A549 (cell line): ENCODE measurements around the gene FAM228B. TPM values are rescaled to one million over a fixed set of nuclear protein-coding genes. Genes with fewer than 3 reads are reported as not detected.

Source experiments
- ATAC-seq, 2 experiments: fragments of 200-7000 bp in 1 of 2; fragments of >200 bp in 1 of 2; cut with Nextera tagmentation in 1 of 2; cut with Tn5 transposase in 1 of 2; 3 replicates each; pipeline versions ENCODE4 v1.8.0 to v1.9.1; 2018 to 2020; ENCODE audit warnings: mild to moderate bottlenecking in 1 of 2, moderate library complexity in 1 of 2
- CTCF ChIA-PET: fragments of 300-600 bp; sonication (Branson Sonifier 250); formaldehyde crosslinking; extraction: SDS; loops from one replicate; lab custom pipeline; 2021; ENCODE audit warnings: antibody characterized with exemption, inconsistent platforms; lab: Yijun Ruan, JAX
- POLR2A ChIA-PET: fragments of 350-600 bp; formaldehyde crosslinking; extraction: SDS; loops from one replicate; lab custom pipeline; 2021; ENCODE audit warnings: antibody characterized with exemption, inconsistent platforms; lab: Yijun Ruan, JAX
- DNase-seq, 2 experiments: peaks; one replicate each; pipeline versions ENCODE4 v3.0.0 to v3.0.0-alpha.2; 2011 to 2016; ENCODE audit warnings: low read depth in 1 of 2, low spot score in 1 of 2
- FAIRE-seq: peaks from 2 replicates; lab custom pipeline; 2011; peaks lifted over from hg19 to GRCh38; lab: Jason Lieb, UNC
- H3K27ac ChIP-seq, 2 experiments: fragments of >200 bp; sonication (Bioruptor Twin); formaldehyde crosslinking; 3 replicates each; pipeline ENCODE4 v1.5.1; 2016 to 2017
- H3K4me1 ChIP-seq: fragments of >200 bp; sonication (Bioruptor Twin); formaldehyde crosslinking; 3 replicates; pipeline ENCODE4 v1.6.1; 2016
- H3K4me2 ChIP-seq: fragments of >200 bp; sonication (Bioruptor Twin); formaldehyde crosslinking; 3 replicates; pipeline ENCODE4 v1.6.1; 2016
- H3K4me3 ChIP-seq: fragments of >200 bp; sonication (Bioruptor Twin); formaldehyde crosslinking; 3 replicates; pipeline ENCODE4 v1.5.1; 2016
- H3K9me3 ChIP-seq: fragments of >200 bp; sonication (Bioruptor Twin); formaldehyde crosslinking; 3 replicates; pipeline ENCODE4 v1.6.1; 2016
- BHLHE40 ChIP-seq: IDR thresholded peaks from 2 replicates; pipeline ENCODE4 v1.6.1; 2012; ENCODE audit warnings: low read depth, low read length, inconsistent platforms
- CBX2 ChIP-seq: fragments of 200-600 bp; sonication (generic); IDR thresholded peaks from 2 replicates; pipeline ENCODE4 v1.6.1; 2016; ENCODE audit warnings: low read depth, mild to moderate bottlenecking, borderline replicate concordance
- CEBPB ChIP-seq, 2 experiments: fragments of >200 bp in 1 of 2; sonication (Bioruptor Twin) in 1 of 2; formaldehyde crosslinking in 1 of 2; IDR thresholded peaks; 2 replicates each; pipeline ENCODE4 v1.6.1; 2012 to 2016
- EHF ChIP-seq: fragments of 250-450 bp; sonication (Bioruptor Pico); IDR thresholded peaks from 2 replicates; pipeline ENCODE4 v1.5.0; 2020; ENCODE audit warnings: mild to moderate bottlenecking
- EHMT2 ChIP-seq: fragments of 200-600 bp; sonication (generic); IDR thresholded peaks from 2 replicates; pipeline ENCODE4 v1.6.1; 2016; ENCODE audit warnings: antibody characterized with exemption, low read depth, mild to moderate bottlenecking, moderate library complexity
- EP300 ChIP-seq, 2 experiments: fragments of >200 bp; sonication (Bioruptor Twin); formaldehyde crosslinking; IDR thresholded peaks; 2 replicates in 1 of 2; 3 replicates in 1 of 2; pipeline ENCODE4 v1.6.1; 2016 to 2017
- ESRRA ChIP-seq: fragments of 150-350 bp; IDR thresholded peaks from 2 replicates; pipeline ENCODE4 v1.6.1; 2014; ENCODE audit warnings: mild to moderate bottlenecking, low read length, borderline replicate concordance
- FOSB ChIP-seq: fragments of 250-450 bp; sonication (Bioruptor Pico); IDR thresholded peaks from 2 replicates; pipeline ENCODE4 v1.5.0; 2020; ENCODE audit warnings: mild to moderate bottlenecking, moderate library complexity
- FOXS1 ChIP-seq: fragments of 250-450 bp; sonication (Bioruptor Pico); IDR thresholded peaks from 2 replicates; pipeline ENCODE4 v1.5.0; 2020; ENCODE audit warnings: mild to moderate bottlenecking, moderate library complexity
- HEYL ChIP-seq: fragments of 250-450 bp; sonication (Bioruptor Pico); IDR thresholded peaks from 2 replicates; pipeline ENCODE4 v1.8.0; 2021; ENCODE audit warnings: mild to moderate bottlenecking, moderate library complexity
- HOXA7 ChIP-seq: fragments of 250-450 bp; sonication (Bioruptor Pico); IDR thresholded peaks from 2 replicates; pipeline ENCODE4 v1.5.0; 2020; ENCODE audit warnings: mild to moderate bottlenecking, moderate library complexity
- HOXB13 ChIP-seq: fragments of 250-450 bp; sonication (Bioruptor Pico); IDR thresholded peaks from 2 replicates; pipeline ENCODE4 v1.5.0; 2020; ENCODE audit warnings: low read depth, mild to moderate bottlenecking, moderate library complexity
- JUNB ChIP-seq: fragments of >200 bp; sonication (Bioruptor Twin); formaldehyde crosslinking; IDR thresholded peaks from 2 replicates; pipeline ENCODE4 v1.6.1; 2016
- KDM1A ChIP-seq: fragments of 200-600 bp; sonication (generic); IDR thresholded peaks from 2 replicates; pipeline ENCODE4 v1.6.1; 2016; ENCODE audit warnings: low read depth, mild to moderate bottlenecking
- KDM5A ChIP-seq: fragments of 200-600 bp; sonication (generic); IDR thresholded peaks from 2 replicates; pipeline ENCODE4 v1.6.1; 2016; ENCODE audit warnings: antibody characterized with exemption, mild to moderate bottlenecking
- NFE2L2 ChIP-seq: fragments of 150-350 bp; conservative IDR thresholded peaks from 2 replicates; pipeline ENCODE4 v1.6.1; 2014; ENCODE audit warnings: low read length
- NPAS2 ChIP-seq: fragments of 250-450 bp; sonication (Bioruptor Pico); IDR thresholded peaks from 2 replicates; pipeline ENCODE4 v1.8.0; 2022; ENCODE audit warnings: mild to moderate bottlenecking, moderate library complexity, borderline replicate concordance
- PHF8 ChIP-seq: fragments of 200-600 bp; sonication (generic); IDR thresholded peaks from 2 replicates; pipeline ENCODE4 v1.6.1; 2016; ENCODE audit warnings: low read depth, mild to moderate bottlenecking, antibody characterized with exemption, moderate library complexity, borderline replicate concordance
- POLR2A ChIP-seq: IDR thresholded peaks from 2 replicates; pipeline ENCODE4 v1.6.1; 2012; ENCODE audit warnings: mild to moderate bottlenecking, low read length
- RFX5 ChIP-seq: fragments of 450-650 bp; IDR thresholded peaks from 2 replicates; pipeline ENCODE4 v1.7.1; 2014; ENCODE audit warnings: antibody characterized with exemption, mild to moderate bottlenecking, moderate library complexity
- RNF2 ChIP-seq: fragments of 200-600 bp; sonication (generic); IDR thresholded peaks from 2 replicates; pipeline ENCODE4 v1.6.1; 2016; ENCODE audit warnings: low read depth, mild to moderate bottlenecking, antibody characterized with exemption, moderate library complexity, borderline replicate concordance
- SMC3 ChIP-seq: fragments of >200 bp; sonication (Bioruptor Twin); formaldehyde crosslinking; IDR thresholded peaks from 3 replicates; pipeline ENCODE4 v1.6.1; 2018; ENCODE audit warnings: inconsistent platforms
- TP53 ChIP-seq: fragments of 250-450 bp; sonication (Bioruptor Pico); IDR thresholded peaks from 2 replicates; pipeline ENCODE4 v1.5.0; 2021; ENCODE audit warnings: mild to moderate bottlenecking, moderate library complexity
- ZNF302 ChIP-seq: fragments of 250-450 bp; sonication (Bioruptor Pico); IDR thresholded peaks from 2 replicates; pipeline ENCODE4 v1.9.0; 2021; ENCODE audit warnings: inconsistent platforms, mild to moderate bottlenecking, moderate library complexity
- WGBS: methylation state at CpG from one replicate; pipeline ENCODE4 v1.1.6; 2017; ENCODE audit errors: missing lambda C conversion rate; 5-methylcytosine and 5-hydroxymethylcytosine counted together
- polyA plus RNA-seq, 4 experiments: library from polyadenylated mRNA; depleted of rRNA in 3 of 4; stranded (reverse); fragments of >200 nt; fragmentation: RNase III in 1 of 4; extraction: RNeasy Plus Mini Kit Qiagen cat#74134 plus additional on column Dnase treatment in 1 of 4; gene quantifications; 2 replicates in 3 of 4; 3 replicates in 1 of 4; pipeline ENCODE4 v1.2.3, GENCODE V29; 2011 to 2017
- TF ChIP-seq, protein P1 (sequence below): fragments of >200 bp; sonication (Bioruptor Twin); formaldehyde crosslinking; IDR thresholded peaks from 3 replicates; pipeline ENCODE4 v1.6.1; 2016
- TF ChIP-seq, protein P2 (sequence below): fragments of 250-450 bp; sonication (Bioruptor Pico); IDR thresholded peaks from 2 replicates; pipeline ENCODE4 v1.5.0; 2021; ENCODE audit warnings: mild to moderate bottlenecking, moderate library complexity, borderline replicate concordance
- TF ChIP-seq, protein P3 (sequence below): IDR thresholded peaks from 2 replicates; pipeline ENCODE4 v1.6.1; 2012
- TF ChIP-seq, protein P4 (sequence below): fragments of 450-650 bp; IDR thresholded peaks from 2 replicates; pipeline ENCODE4 v1.6.1; 2014; ENCODE audit warnings: antibody characterized with exemption
- TF ChIP-seq, protein P5 (sequence below): IDR thresholded peaks from 2 replicates; pipeline ENCODE4 v1.6.1; 2012; ENCODE audit warnings: low read depth, borderline replicate concordance

Gene FAM228B
- polyA plus RNA-seq, 2 of the 4 experiments (the other 2 are of a cell fraction) = 3.8 to 7.6 TPM

DNA sequence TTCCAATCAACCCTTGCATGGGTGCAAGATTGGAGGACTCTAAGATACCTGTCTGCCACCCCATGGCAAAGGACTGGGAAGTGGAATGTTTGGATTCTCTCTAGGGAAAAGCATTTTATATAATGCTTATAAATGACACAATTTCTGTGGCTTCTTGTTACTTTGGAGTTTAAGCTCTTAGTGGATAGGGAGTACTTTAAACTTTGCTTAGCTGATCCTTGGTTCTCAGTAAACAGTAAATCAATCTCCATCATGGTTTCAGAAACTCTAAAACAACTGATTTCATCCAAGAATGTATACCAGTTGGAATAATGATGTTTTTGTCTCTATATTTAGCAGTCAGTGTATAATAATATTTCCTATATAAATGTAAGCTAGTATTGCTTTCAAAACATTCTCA is 37.5 kb downstream of the FAM228B start:
- no peak overlapping the region for H3K4me3 ChIP-seq
- CTCF ChIA-PET = interaction anchor here (1.6 to 6.5 kb wide), 3 partner anchors 18 to 234 kb away, joined by 7 to 51 read pairs (median 7); partner anchors contain the start of genes ATAD2B and TP53I3
- DNase-seq = no peak

DNA sequence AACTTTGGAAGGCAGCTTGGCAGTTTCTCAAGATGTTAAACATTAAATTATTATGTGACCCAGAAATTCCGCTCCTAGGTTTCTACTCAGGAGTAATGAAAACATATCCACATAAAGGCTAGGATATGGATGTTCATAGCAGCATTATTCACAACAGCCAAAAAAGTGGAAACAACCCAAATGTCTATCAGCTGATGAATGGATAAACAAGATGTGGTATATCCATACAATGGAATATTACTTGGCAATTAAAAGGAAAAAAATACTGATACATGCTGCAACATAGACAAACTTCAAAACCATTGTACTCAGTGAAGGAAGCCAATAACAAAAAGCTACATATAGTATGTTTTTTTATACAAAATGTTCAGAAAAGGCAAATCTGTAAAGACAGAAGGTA is 39.2 kb downstream of the FAM228B start:
- DNase-seq (no peak), FAIRE-seq (no peak), ATAC-seq (no peak)
- Histone ChIP-seq H3K27ac (no peak overlapping the region), H3K4me3 (no peak overlapping the region), H3K9me3 (0 out of 3 replicates have a peak, but pooled peaks cover 6% of the 10 kb centered on the region), H3K4me2 (no peak overlapping the region), H3K4me1 (no peaks in the 10 kb centered on the region)
- CTCF ChIA-PET = interaction anchor here (0.9 to 6.5 kb wide), 6 partner anchors 9 to 338 kb away, joined by 3 to 51 read pairs (median 4); partner anchors contain the start of gene TP53I3
- WGBS = 91% methylated on average over 1 of the region's 1 CpG
- POLR2A ChIA-PET = interaction anchor here (0.5 to 2.3 kb wide), 2 partner anchors 78 to 181 kb away, joined by 5 to 9 read pairs; partner anchors contain the start of gene TP53I3
- TF ChIP-seq HOXA7 (CRISPR knock-in tag) (no peak), HEYL (no peak), EP300 (IDR thresholded peaks at IDR 0.05) (no peak), ZNF302 (CRISPR knock-in tag) (no peak), EHF (CRISPR knock-in tag) (no peak), KDM1A (no peak), EHMT2 (no peak), BHLHE40 (no peak), ESRRA (no peak), NPAS2 (CRISPR knock-in tag) (no peak), POLR2A (no peak), FOSB (CRISPR knock-in tag) (no peak), RNF2 (no peak), KDM5A (no peak), RFX5 (no peak), SMC3 (no peak)
- TF ChIP-seq, protein P1, sequence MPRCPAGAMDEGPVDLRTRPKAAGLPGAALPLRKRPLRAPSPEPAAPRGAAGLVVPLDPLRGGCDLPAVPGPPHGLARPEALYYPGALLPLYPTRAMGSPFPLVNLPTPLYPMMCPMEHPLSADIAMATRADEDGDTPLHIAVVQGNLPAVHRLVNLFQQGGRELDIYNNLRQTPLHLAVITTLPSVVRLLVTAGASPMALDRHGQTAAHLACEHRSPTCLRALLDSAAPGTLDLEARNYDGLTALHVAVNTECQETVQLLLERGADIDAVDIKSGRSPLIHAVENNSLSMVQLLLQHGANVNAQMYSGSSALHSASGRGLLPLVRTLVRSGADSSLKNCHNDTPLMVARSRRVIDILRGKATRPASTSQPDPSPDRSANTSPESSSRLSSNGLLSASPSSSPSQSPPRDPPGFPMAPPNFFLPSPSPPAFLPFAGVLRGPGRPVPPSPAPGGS = no peak
- TF ChIP-seq, protein P2, sequence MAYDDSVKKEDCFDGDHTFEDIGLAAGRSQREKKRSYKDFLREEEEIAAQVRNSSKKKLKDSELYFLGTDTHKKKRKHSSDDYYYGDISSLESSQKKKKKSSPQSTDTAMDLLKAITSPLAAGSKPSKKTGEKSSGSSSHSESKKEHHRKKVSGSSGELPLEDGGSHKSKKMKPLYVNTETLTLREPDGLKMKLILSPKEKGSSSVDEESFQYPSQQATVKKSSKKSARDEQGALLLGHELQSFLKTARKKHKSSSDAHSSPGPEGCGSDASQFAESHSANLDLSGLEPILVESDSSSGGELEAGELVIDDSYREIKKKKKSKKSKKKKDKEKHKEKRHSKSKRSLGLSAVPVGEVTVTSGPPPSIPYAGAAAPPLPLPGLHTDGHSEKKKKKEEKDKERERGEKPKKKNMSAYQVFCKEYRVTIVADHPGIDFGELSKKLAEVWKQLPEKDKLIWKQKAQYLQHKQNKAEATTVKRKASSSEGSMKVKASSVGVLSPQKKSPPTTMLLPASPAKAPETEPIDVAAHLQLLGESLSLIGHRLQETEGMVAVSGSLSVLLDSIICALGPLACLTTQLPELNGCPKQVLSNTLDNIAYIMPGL (CRISPR knock-in tag) = no peak
- TF ChIP-seq, protein P3, sequence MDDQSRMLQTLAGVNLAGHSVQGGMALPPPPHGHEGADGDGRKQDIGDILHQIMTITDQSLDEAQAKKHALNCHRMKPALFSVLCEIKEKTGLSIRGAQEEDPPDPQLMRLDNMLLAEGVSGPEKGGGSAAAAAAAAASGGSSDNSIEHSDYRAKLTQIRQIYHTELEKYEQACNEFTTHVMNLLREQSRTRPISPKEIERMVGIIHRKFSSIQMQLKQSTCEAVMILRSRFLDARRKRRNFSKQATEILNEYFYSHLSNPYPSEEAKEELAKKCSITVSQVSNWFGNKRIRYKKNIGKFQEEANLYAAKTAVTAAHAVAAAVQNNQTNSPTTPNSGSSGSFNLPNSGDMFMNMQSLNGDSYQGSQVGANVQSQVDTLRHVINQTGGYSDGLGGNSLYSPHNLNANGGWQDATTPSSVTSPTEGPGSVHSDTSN = no peak

More for the DNA sequence above, 37.5 kb downstream of the FAM228B start:
- POLR2A ChIA-PET = no interaction called here
- Histone ChIP-seq H3K4me1 (no peaks in the 10 kb centered on the region), H3K27ac (no peak overlapping the region), H3K4me2 (no peak overlapping the region), H3K9me3 (0 out of 3 replicates have a peak, but pooled peaks cover 6% of the 10 kb centered on the region)
- ATAC-seq (no peak), FAIRE-seq (no peak)
- TF ChIP-seq KDM5A = no peak
- TF ChIP-seq CBX2 = no peak
- no peak for TF ChIP-seq HOXA7 (CRISPR knock-in tag)
- TF ChIP-seq PHF8 = no peak
- TF ChIP-seq NFE2L2 = no peak
- TF ChIP-seq, protein P4, sequence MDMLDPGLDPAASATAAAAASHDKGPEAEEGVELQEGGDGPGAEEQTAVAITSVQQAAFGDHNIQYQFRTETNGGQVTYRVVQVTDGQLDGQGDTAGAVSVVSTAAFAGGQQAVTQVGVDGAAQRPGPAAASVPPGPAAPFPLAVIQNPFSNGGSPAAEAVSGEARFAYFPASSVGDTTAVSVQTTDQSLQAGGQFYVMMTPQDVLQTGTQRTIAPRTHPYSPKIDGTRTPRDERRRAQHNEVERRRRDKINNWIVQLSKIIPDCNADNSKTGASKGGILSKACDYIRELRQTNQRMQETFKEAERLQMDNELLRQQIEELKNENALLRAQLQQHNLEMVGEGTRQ = no peak
- TF ChIP-seq, protein P1 = no peak
- TF ChIP-seq, protein P5, sequence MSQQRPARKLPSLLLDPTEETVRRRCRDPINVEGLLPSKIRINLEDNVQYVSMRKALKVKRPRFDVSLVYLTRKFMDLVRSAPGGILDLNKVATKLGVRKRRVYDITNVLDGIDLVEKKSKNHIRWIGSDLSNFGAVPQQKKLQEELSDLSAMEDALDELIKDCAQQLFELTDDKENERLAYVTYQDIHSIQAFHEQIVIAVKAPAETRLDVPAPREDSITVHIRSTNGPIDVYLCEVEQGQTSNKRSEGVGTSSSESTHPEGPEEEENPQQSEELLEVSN = no peak
- TF ChIP-seq CEBPB (IDR thresholded peaks at IDR 0.05) = no peak
- no peak for TF ChIP-seq EHMT2
- TF ChIP-seq, protein P2 (CRISPR knock-in tag) = no peak
- no peak for TF ChIP-seq TP53 (CRISPR knock-in tag)
- no peak for TF ChIP-seq FOXS1 (CRISPR knock-in tag)
- TF ChIP-seq HOXB13 (CRISPR knock-in tag) = no peak
- no peak for TF ChIP-seq JUNB
- TF ChIP-seq NPAS2 (CRISPR knock-in tag) = no peak
- TF ChIP-seq, all 56 proteins: peak for 0
